H4 (cell line): ENCODE data around the gene PRKAG2. TPM values are rescaled to one million over a fixed set of nuclear protein-coding genes. Genes with fewer than 3 reads are reported as not detected.

Experiments used
- DNase-seq: peaks from one replicate; pipeline ENCODE4 v3.0.0-alpha.2; 2015; ENCODE audit warnings: low spot score
- total RNA-seq: library from RNA; depleted of rRNA; stranded (reverse); fragments of >200 nt; shearing (Covaris generic); gene quantifications from 2 replicates; pipeline ENCODE4 v1.2.3, GENCODE V29; 2014

PRKAG2 gene
- total RNA-seq, 1 experiment from 2014 or later = 7.3 TPM

GRCh38 chr7:151900986-151901621 lies 24.2 kb upstream of the PRKAG2 start:
- DNase-seq = no peak

DNA sequence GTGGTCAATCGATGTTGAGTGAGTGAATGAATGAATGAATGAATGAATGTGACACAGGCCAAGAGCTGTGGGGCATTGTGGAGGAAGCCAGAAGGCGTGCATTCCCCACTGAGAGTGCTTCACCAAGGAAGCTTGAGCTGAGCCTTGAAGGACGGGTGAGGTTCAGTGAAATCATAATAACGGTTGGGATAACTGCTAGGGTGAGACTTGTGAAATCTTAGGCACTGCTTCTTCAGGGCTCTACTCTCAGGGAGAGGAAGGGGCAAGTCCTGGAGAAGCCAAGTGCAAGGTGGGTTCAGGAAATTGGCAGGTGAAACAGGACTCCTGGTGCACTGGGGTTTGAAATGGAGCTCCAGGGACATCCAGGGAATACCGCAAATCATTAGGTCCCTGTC lies 23.7 kb upstream of the PRKAG2 start:
- DNase-seq = no peak

DNA sequence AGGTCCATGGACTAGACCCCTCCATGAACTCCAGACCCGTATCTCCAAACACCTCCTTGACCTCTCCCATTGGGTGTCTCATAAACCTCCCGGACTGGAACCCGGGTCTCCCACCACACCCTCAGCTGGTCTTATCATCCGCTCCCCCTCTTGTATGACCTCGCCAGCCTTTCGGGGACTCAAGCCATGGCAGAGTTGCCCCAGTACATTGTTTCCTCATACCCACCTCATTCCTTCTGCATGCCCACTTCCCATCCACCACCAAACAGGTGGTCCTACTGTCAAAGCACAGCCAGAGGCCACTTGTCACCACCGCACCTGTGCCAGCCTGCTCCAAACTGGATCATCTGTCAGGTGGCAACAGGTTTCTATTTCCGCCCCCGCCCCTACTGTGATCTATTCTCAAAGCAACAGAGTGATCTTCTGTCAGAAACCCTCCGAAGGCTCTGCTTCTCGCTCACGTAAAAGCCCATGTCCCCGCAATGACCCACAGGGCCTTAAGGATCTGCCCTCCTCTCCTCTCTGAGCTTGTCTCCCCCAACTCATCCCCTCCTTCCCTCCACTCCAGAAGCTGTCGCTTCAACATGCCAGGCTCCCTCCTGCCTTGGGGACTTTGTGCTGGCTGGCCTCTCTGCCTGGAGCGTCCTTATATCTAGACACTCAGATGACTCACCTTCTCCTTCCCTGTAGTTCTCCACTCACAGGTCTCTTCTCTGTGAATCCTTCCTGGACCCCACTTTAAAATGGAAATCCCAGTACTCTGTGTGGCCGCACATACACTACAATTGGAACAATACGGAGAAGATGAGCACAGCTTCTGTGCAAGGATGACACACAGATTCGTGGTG lies 22.8 kb upstream of the PRKAG2 start:
- DNase-seq = no peak

GRCh38 chr7:151897951-151898686 lies 21.2 kb upstream of the PRKAG2 start:
- no peak for DNase-seq

DNA sequence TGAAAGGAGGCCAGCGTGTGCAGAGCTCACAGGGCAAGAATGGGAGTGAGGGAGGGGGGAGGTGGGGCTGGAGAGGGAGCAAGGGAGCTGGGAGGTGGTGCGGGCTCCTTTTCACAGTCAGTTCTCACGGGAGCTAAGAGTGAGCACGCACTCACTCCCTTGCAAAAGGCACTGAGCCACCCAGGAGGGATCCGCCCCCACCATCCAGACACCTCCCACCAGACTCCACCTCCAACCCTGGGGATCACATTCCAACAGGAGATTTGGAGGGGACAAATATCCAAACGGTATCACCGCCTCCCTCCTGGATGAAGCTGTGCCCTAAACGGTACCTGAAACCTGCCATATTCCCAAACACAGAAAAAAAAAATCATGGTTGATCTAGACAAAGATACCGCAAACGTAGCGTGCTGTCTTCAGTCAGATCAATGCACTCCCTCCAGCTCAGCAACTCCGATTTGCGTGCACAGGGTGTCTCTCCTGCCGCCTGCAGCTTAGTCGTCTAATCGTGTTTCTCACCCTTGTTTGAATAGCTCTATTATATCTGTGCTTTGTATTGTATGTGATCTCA lies 20.3 kb upstream of the PRKAG2 start:
- DNase-seq = no peak

DNA sequence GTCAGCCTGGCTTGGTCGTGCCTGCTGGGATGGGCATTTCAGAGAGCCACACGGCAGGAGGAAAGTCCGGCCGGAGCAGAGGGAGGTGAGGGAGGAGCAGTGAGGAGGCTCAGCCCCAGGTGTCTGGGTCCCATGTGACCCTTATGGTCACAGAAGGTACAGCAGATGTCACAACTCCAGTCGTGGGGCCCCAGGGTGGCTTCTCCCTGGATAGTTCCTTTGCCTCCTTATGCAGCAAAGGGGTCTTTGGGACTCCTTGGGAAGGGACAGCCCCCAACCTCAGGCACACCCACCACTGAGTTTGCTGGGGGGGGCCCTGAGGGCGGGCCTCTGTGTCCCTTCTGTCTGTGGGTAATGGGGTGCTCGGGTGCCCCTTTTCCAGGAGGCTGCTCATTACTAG lies 19.6 kb upstream of the PRKAG2 start:
- DNase-seq = no peak

DNA sequence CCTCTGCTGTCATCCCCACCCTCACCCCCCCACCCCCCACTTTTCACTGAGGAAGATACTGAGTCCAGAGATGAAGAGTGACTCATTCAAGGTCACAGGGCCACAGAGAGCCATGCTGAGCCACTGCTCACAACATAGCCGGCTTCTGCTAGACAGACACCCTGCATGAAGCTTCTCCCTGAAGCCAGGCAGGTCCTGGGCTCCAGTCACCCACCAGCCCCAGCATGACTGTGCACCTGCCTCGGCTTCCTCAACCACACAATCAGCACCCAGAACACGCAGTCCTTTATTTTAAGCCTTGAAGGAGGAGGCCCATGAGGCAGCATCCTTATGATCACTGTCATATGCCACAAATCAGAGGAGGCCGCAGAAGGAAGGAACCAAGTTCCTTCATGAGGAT lies 19.2 kb upstream of the PRKAG2 start:
- no peak for DNase-seq

DNA sequence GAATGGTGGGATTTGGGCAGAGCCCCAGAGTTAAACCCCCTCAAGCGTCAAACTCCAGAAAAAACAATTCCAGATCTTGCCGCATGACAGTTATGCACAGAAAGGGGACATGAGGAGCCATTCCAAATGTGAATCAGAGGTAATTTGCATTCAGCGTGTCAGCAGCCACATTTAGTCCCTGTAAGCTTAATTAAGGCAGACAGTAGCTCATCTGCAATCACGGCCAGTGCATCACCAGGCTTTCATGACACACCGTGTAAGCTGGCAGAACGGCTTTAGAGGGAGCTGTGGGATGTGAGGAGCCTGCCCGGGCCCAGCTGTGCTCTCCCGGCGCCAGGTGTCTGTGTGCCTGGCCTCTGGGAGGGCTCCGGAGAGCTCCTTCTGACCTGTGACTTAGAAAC lies 18.7 kb upstream of the PRKAG2 start:
- DNase-seq = no peak

- DNase-seq = no peak
Measured at GRCh38 chr7:151895008-151895630, 18.2 kb upstream of the PRKAG2 start.

- no peak for DNase-seq
Measured at GRCh38 chr7:151894111-151895007, 17.4 kb upstream of the PRKAG2 start.

DNA sequence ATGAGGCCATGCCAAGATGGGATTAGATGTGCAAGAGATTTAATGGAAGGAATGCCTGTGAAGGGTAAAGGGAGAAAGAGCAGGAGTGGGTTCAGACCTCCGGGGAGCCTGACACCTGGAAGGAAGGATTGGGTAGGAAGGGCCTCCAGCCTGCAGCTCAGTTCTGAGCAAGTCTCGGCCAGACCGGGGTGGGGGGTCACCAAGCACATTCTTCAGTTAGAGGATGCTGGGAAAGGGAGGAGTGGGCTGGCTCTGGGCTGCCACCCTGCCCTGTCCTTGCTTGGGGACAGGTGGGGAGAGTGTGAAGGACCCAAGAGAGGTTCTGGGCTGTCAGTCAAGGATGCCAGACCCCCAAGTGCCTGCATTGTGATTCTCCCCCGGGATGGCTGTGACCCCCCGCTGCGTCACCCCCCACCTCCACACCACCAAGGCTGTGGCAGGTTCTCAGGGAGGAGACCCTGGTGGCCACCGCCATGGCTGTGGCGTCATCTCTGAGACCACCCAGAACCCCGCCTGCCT lies 16.5 kb upstream of the PRKAG2 start:
- no peak for DNase-seq

- DNase-seq = no peak
Measured at GRCh38 chr7:151891753-151892152, 14.8 kb upstream of the PRKAG2 start.

DNA sequence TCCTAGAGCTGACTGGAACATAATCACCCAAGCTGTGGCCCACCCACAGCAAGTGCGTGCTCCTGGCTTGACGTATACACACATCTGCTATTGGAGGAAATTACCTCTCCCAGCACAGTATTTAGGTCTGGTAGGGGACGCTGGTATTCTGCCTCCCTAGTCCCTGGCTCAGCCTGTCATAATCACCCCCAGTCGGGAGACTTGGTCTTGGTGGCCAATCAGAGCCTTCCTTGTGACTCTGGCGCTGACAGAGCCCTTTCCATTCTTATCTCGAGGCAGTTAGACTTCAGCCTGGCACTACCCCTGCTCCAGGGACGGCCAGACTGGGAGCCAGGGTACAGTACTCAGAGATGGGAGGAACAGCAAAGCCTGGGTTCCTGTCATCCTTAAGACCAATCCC lies 14.3 kb upstream of the PRKAG2 start:
- DNase-seq = no peak

DNA sequence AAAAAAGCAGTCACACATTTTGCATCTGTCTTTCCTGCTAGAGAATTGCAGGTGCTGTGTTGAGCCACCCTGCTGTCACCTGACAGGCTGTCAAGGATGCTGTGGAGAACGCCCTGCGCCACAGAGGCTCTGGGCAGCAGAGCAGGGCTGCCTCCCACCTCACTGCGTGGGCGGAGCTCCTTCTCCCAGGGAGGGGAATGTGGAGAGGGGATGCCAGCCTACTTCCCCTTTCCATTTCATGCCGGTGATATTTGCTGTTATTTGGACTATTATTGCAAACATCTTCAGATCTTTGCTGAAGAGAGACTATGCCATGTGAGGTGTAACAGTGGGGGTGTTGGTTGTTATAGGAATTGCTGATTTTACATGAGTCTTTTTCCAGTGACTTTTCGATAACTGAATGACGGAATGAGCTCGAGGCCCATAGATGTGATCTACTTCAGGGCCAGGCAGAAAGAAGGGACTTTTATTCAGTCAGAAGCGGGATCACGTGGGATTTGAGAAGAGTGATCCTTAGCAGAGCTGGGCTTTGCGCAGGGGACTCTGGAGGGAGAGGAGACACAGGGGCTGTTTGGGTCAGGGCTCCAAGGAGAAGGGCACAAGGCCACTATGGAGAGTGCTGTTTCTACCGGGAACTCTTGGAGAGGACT lies 13.6 kb upstream of the PRKAG2 start:
- DNase-seq = no peak

GRCh38 chr7:151889406-151890354 lies 12.8 kb upstream of the PRKAG2 start:
- DNase-seq = no peak

- no peak for DNase-seq
Measured at GRCh38 chr7:151888079-151889067, 11.5 kb upstream of the PRKAG2 start.

DNA sequence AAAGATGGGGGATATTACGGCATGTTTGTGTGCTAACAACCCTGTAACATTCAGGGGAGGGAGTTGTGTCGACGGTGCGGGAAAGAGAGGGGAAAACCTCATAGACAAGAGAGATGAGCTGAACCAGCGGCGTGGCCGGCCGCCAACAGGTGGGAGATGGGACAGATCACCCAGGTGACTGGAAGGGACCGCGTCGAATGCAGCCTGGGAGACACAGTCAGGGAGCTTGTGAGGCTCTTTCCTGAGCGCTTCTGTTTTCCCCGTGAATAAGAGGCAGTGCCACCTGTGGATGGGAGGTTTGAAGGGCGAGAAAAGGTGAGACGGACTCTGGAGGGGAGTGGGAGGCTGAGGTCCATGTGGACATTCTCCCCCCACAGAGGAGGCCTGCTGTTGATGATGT lies 9.9 kb upstream of the PRKAG2 start:
- DNase-seq = no peak

- no peak for DNase-seq
Measured at GRCh38 chr7:151885202-151885580, 8.3 kb upstream of the PRKAG2 start.
